Measurements from ENCODE around the gene TRIM46.
"Not testable (repeated sequence)": the region's sequence is repeated elsewhere in the genome, so short reads cannot be mapped to it uniquely, and the experiment has no call there.

Gene TRIM46

GRCh38 chr1:155218854-155219591 is 45.4 kb downstream of the TRIM46 start:
- in situ Hi-C loops (cut with MboI; ENCODE audit: low sequenced_read_pairs, unreplicated experiment) = no loop called here
- no peak for DNase-seq (ENCODE audit: low spot score)
- no peak for TF ChIP-seq CTCF (IDR thresholded peaks at IDR 0.05; ENCODE audit: borderline replicate concordance, control extremely low read depth, extremely low read depth, insufficient read depth, missing control alignments)

GRCh38 chr1:155219592-155220031 is 46.0 kb downstream of the TRIM46 start:
- TF ChIP-seq CTCF (IDR thresholded peaks at IDR 0.05; ENCODE audit: borderline replicate concordance, control extremely low read depth, extremely low read depth, insufficient read depth, missing control alignments) = no peak
- DNase-seq (ENCODE audit: low spot score) = no peak
- in situ Hi-C loops (cut with MboI; ENCODE audit: low sequenced_read_pairs, unreplicated experiment) = no loop called here

- in situ Hi-C loops (cut with MboI; ENCODE audit: low sequenced_read_pairs, unreplicated experiment); DNase-seq (ENCODE audit: low spot score): not testable (repeated sequence)
Measured at GRCh38 chr1:155220211-155220965, 46.7 kb downstream of the TRIM46 start.

GRCh38 chr1:155223047-155223446 is 49.4 kb downstream of the TRIM46 start:
- in situ Hi-C loops (cut with MboI; ENCODE audit: low sequenced_read_pairs, unreplicated experiment) = no loop called here
- no peak for TF ChIP-seq CTCF (IDR thresholded peaks at IDR 0.05; ENCODE audit: borderline replicate concordance, control extremely low read depth, extremely low read depth, insufficient read depth, missing control alignments)
- DNase-seq (ENCODE audit: low spot score) = no peak

GRCh38 chr1:155225404-155225759 is 51.7 kb downstream of the TRIM46 start:
- in situ Hi-C loops (cut with MboI; ENCODE audit: low sequenced_read_pairs, unreplicated experiment) = not testable (repeated sequence)

GRCh38 chr1:155226188-155226909 is 52.7 kb downstream of the TRIM46 start:
- TF ChIP-seq CTCF (IDR thresholded peaks at IDR 0.05; ENCODE audit: borderline replicate concordance, control extremely low read depth, extremely low read depth, insufficient read depth, missing control alignments) = peak; percentile 80
- peak; percentile 79 for DNase-seq (ENCODE audit: low spot score)
- in situ Hi-C loops (cut with MboI; ENCODE audit: low sequenced_read_pairs, unreplicated experiment) = no loop called here

More at GRCh38 chr1:155225404-155225759, 51.7 kb downstream of the TRIM46 start:
- not testable (repeated sequence) for DNase-seq (ENCODE audit: low spot score)

GRCh38 chr1:155226910-155227260 is 53.2 kb downstream of the TRIM46 start:
- in situ Hi-C loops (cut with MboI; ENCODE audit: low sequenced_read_pairs, unreplicated experiment) = no loop called here
- no peak for TF ChIP-seq CTCF (IDR thresholded peaks at IDR 0.05; ENCODE audit: borderline replicate concordance, control extremely low read depth, extremely low read depth, insufficient read depth, missing control alignments)
- DNase-seq (ENCODE audit: low spot score) = peak; percentile 63

Data from GM13976 (cell line).